Erythroblast (primary cell): ENCODE results near the gene DNHD1.

Experiments
- GATA1 ChIP-seq: IDR thresholded peaks from 2 replicates; pipeline ENCODE4 v1.6.1; 2011; ENCODE audit warnings: low read depth, mild to moderate bottlenecking, control low read depth, low read length, moderate library complexity
- POLR2A ChIP-seq: IDR thresholded peaks from 2 replicates; pipeline ENCODE4 v1.6.1; 2011; ENCODE audit warnings: mild to moderate bottlenecking, low read length

DNA sequence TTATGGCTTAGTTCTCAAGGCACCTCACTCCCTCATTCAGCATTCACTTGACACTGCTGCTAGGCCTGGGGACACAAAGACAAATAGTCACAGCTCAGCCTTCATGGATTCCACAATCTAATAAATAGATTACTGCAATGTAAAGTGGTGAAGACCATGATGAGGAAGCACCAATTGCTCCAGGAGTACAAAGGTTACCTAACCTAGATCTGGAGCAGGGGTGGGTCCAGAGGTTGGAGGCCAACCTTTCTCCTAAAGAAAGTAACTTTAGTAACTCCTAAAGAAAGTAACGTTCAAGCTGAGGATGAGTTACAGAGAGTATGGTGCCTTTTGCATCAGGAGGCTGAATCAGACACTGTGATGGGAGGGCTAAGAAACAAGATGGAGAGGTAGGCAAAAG is 27.5 kb upstream of the DNHD1 start:
- TF ChIP-seq POLR2A (no peak), GATA1 (no peak)
